UCSD-AML1 (cell line): ENCODE results near the gene ENDOV.
A peak's percentile ranks its signal among the peaks of the same experiment; 100 is the strongest.

Source experiments
- DNase-seq: peaks from one replicate; lab custom pipeline; 2025; ENCODE audit not compliant: unreplicated experiment; lab: John Stamatoyannopoulos, UW

ENDOV gene

GRCh38 chr17:80414803-80415625, at the start of gene ENDOV:
Gene ENDOV (plus strand): TSS chr17:80415167. CDS start chr17:80415195, 28 bp downstream.
- peak; percentile 92 for DNase-seq

GRCh38 chr17:80365983-80366382, 49.0 kb upstream of the ENDOV start:
- DNase-seq, result no peak

- DNase-seq, result no peak
Observed at GRCh38 chr17:80367503-80367902, 47.5 kb upstream of the ENDOV start.

GRCh38 chr17:80371196-80371595, 43.8 kb upstream of the ENDOV start:
- no peak for DNase-seq

- DNase-seq, result no peak
Observed at GRCh38 chr17:80372456-80372855, 42.5 kb upstream of the ENDOV start.

GRCh38 chr17:80372922-80373570, 41.9 kb upstream of the ENDOV start:
- no peak for DNase-seq

- DNase-seq, result no peak
Observed at GRCh38 chr17:80374039-80374731, 40.8 kb upstream of the ENDOV start.

GRCh38 chr17:80374732-80375585, 40.0 kb upstream of the ENDOV start:
- no peak for DNase-seq

GRCh38 chr17:80376531-80376930, 38.4 kb upstream of the ENDOV start:
- no peak for DNase-seq

- no peak for DNase-seq
Observed at GRCh38 chr17:80377798-80378197, 37.2 kb upstream of the ENDOV start.

- no peak for DNase-seq
Observed at GRCh38 chr17:80379348-80379747, 35.6 kb upstream of the ENDOV start.

- no peak for DNase-seq
Observed at GRCh38 chr17:80380068-80380467, 34.9 kb upstream of the ENDOV start.

GRCh38 chr17:80380555-80381002, 34.4 kb upstream of the ENDOV start:
- DNase-seq, result no peak

GRCh38 chr17:80381416-80381923, 33.5 kb upstream of the ENDOV start:
- no peak for DNase-seq

- no peak for DNase-seq
Observed at GRCh38 chr17:80382446-80382845, 32.5 kb upstream of the ENDOV start.

- no peak for DNase-seq
Observed at GRCh38 chr17:80382956-80383355, 32.0 kb upstream of the ENDOV start.

- DNase-seq, result no peak
Observed at GRCh38 chr17:80384078-80384960, 30.6 kb upstream of the ENDOV start.

GRCh38 chr17:80385046-80385445, 29.9 kb upstream of the ENDOV start:
- no peak for DNase-seq

GRCh38 chr17:80386341-80386740, 28.6 kb upstream of the ENDOV start:
- DNase-seq, result no peak

GRCh38 chr17:80387071-80387470, 27.9 kb upstream of the ENDOV start:
- no peak for DNase-seq
